GM23338 (cell line): ENCODE measurements around the gene RSL1D1. TPM values are rescaled to one million over a fixed set of nuclear protein-coding genes. Genes with fewer than 3 reads are reported as not detected.

Experiments used
- ATAC-seq: fragments of 200-7000 bp; cut with Tn5 transposase; 3 replicates; pipeline ENCODE4 v1.9.1; 2020
- DNase-seq: peaks from one replicate; pipeline ENCODE4 v3.0.0-alpha.2; 2015; ENCODE audit warnings: low spot score
- H2AFZ ChIP-seq: fragments of 200-600 bp; sonication (generic); 2 replicates; pipeline ENCODE4 v1.8.0; 2016; ENCODE audit warnings: antibody characterized with exemption, mild to moderate bottlenecking, moderate library complexity
- H3F3A ChIP-seq: fragments of 200-600 bp; sonication (generic); replicated peaks from 2 replicates; pipeline ENCODE4 v1.8.0; 2017; ENCODE audit warnings: antibody characterized with exemption, mixed run types, low read depth
- H3K27ac ChIP-seq: fragments of 200-600 bp; sonication (generic); 2 replicates; pipeline ENCODE4 v1.6.1; 2016; ENCODE audit warnings: low read depth
- H3K27me3 ChIP-seq: fragments of 200-600 bp; sonication (generic); 2 replicates; pipeline ENCODE4 v1.8.0; 2016; ENCODE audit warnings: mild to moderate bottlenecking, mixed run types, moderate library complexity; ENCODE audit not compliant: insufficient read depth
- H3K36me3 ChIP-seq: fragments of 200-600 bp; sonication (generic); 2 replicates; pipeline ENCODE4 v1.8.0; 2016; ENCODE audit warnings: mild to moderate bottlenecking; ENCODE audit not compliant: insufficient read depth
- H3K4me1 ChIP-seq: fragments of 200-600 bp; sonication (generic); 2 replicates; pipeline ENCODE4 v1.8.0; 2016; ENCODE audit warnings: mild to moderate bottlenecking, moderate library complexity; ENCODE audit not compliant: insufficient read depth
- H3K4me2 ChIP-seq: fragments of 200-600 bp; sonication (generic); 2 replicates; pipeline ENCODE4 v1.7.1; 2017; ENCODE audit warnings: mixed run types
- H3K4me3 ChIP-seq: fragments of 200-600 bp; sonication (generic); 2 replicates; pipeline ENCODE4 v1.6.1; 2016; ENCODE audit warnings: mixed run types
- H3K79me2 ChIP-seq: fragments of 200-600 bp; sonication (generic); replicated peaks from 2 replicates; pipeline ENCODE4 v1.8.0; 2017; ENCODE audit warnings: mild to moderate bottlenecking; ENCODE audit not compliant: insufficient read depth
- H3K9me2 ChIP-seq: fragments of 200-600 bp; sonication (generic); 2 replicates; pipeline ENCODE4 v1.8.0; 2017; ENCODE audit not compliant: insufficient read depth
- H4K20me1 ChIP-seq: fragments of 200-600 bp; sonication (generic); replicated peaks from 2 replicates; pipeline ENCODE4 v1.8.0; 2017; ENCODE audit warnings: mild to moderate bottlenecking; ENCODE audit not compliant: insufficient read depth
- H3K27ac Mint-ChIP-seq: 2 replicates; pipeline ENCODE4 v1.8.0; 2020; ENCODE audit warnings: inconsistent platforms, mild to moderate bottlenecking, moderate library complexity, mixed read lengths
- H3K27me3 Mint-ChIP-seq: 3 replicates; pipeline ENCODE4 v1.8.0; 2022; ENCODE audit warnings: low read depth, mild to moderate bottlenecking, moderate library complexity, mixed read lengths, inconsistent platforms; ENCODE audit not compliant: insufficient read depth, poor library complexity
- H3K36me3 Mint-ChIP-seq: 3 replicates; pipeline ENCODE4 v1.8.0; 2021; ENCODE audit warnings: low read depth, mild to moderate bottlenecking, inconsistent platforms, moderate library complexity, mixed read lengths
- H3K4me1 Mint-ChIP-seq: 3 replicates; pipeline ENCODE4 v1.8.0; 2020; ENCODE audit warnings: mild to moderate bottlenecking, inconsistent platforms, mixed read lengths
- H3K4me3 Mint-ChIP-seq: 3 replicates; pipeline ENCODE4 v1.8.0; 2021; ENCODE audit warnings: moderate library complexity, mild to moderate bottlenecking, inconsistent platforms, mixed read lengths
- H3K9me3 Mint-ChIP-seq: 3 replicates; pipeline ENCODE4 v1.8.0; 2020; ENCODE audit warnings: moderate library complexity, mild to moderate bottlenecking, inconsistent platforms, mixed read lengths
- ETS1 ChIP-seq: IDR thresholded peaks from 2 replicates; pipeline ENCODE4 v1.6.1; 2016; ENCODE audit warnings: antibody characterized with exemption
- EZH2 ChIP-seq: fragments of 200-600 bp; sonication (generic); IDR thresholded peaks from one replicate; pipeline ENCODE4 v1.8.0; 2017; ENCODE audit warnings: antibody characterized with exemption, mild to moderate bottlenecking, low read depth; ENCODE audit not compliant: unreplicated experiment
- EZH2phosphoT487 ChIP-seq: fragments of 200-600 bp; sonication (generic); IDR thresholded peaks from one replicate; pipeline ENCODE4 v1.8.1; 2018; ENCODE audit warnings: antibody characterized with exemption; ENCODE audit not compliant: unreplicated experiment
- JUNB ChIP-seq: IDR thresholded peaks from one replicate; pipeline ENCODE4 v1.6.1; 2016; ENCODE audit warnings: antibody characterized with exemption; ENCODE audit not compliant: unreplicated experiment
- NANOG ChIP-seq: IDR thresholded peaks from 2 replicates; pipeline ENCODE4 v1.6.1; 2016; ENCODE audit warnings: antibody characterized with exemption, borderline replicate concordance
- POLR2AphosphoS5 ChIP-seq: IDR thresholded peaks from 2 replicates; pipeline ENCODE4 v1.6.1; 2016; ENCODE audit warnings: antibody characterized with exemption, low read depth
- REST ChIP-seq: IDR thresholded peaks from one replicate; pipeline ENCODE4 v1.6.1; 2018; ENCODE audit warnings: antibody characterized with exemption; ENCODE audit not compliant: unreplicated experiment
- STAT1 ChIP-seq: IDR thresholded peaks from one replicate; pipeline ENCODE4 v1.6.1; 2016; ENCODE audit warnings: antibody characterized with exemption; ENCODE audit not compliant: unreplicated experiment
- ZNF114 ChIP-seq: fragments of 250-450 bp; sonication (Bioruptor Pico); IDR thresholded peaks from 2 replicates; pipeline ENCODE4 v1.5.0; 2020; ENCODE audit warnings: mild to moderate bottlenecking, moderate library complexity
- ZNF331 ChIP-seq: fragments of 250-450 bp; sonication (Bioruptor Pico); IDR thresholded peaks from 2 replicates; pipeline ENCODE4 v1.5.0; 2020; ENCODE audit warnings: low read depth, mild to moderate bottlenecking, moderate library complexity
- polyA plus RNA-seq: library from polyadenylated mRNA; unstranded; fragments of >200 nt; fragmentation: Nextera tagmentation; extraction: Ambion mirVana; gene quantifications from 2 replicates; pipeline ENCODE4 v1.2.1, GENCODE V29; 2016
- total RNA-seq: library from RNA; depleted of rRNA; stranded (reverse); fragments of >200 nt; shearing (Covaris generic); gene quantifications from 2 replicates; pipeline ENCODE4 v1.2.3, GENCODE V29; 2014
- TF ChIP-seq, protein P1 (sequence below), 2 experiments: fragments of 200-600 bp in 1 of 2; sonication (generic) in 1 of 2; conservative IDR thresholded peaks; 2 replicates each; pipeline versions ENCODE4 v1.5.1 to v1.6.1; 2016 to 2017; ENCODE audit warnings: antibody characterized with exemption in 2 of 2, low read depth in 2 of 2, mild to moderate bottlenecking in 2 of 2, moderate library complexity in 1 of 2

Gene RSL1D1
- total and polyA plus RNA-seq, 2 experiments from 2014 or later = 298 to 495 TPM

DNA sequence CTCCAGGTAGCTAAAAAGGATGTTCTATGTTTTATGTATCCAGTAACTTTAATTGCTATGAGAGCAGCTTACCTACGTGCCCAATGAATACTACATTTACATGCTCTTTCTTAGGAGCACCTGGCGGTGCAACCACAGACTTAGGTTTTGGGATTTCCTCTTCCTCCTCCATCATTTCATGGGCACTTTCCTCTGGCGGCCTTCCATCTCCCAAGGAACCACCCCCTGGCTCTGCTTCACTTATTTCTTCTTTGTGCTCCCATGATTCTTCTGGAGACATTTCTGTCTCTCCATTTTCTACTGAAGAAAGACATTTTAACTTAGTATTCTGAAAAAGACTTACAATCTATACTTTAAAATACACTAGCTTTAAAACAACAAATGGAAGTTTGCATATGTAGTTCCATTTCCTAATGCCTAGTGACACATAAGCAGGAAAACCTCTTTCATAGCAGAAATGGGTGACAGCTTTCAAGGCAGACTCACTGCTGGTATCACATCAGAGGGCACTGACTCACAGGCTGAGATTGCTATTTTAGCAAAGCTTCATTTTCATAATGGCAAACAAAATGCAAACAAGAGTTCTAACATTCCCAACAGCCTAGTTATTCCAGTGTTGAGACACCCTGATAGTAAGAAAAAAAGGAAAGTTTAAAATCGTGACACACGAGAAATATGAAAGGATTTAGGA, 45.3 kb upstream of the RSL1D1 start:
- DNase-seq = no peak
- Histone ChIP-seq H4K20me1 (peaks cover 56% of the 10 kb centered on the region), H3F3A (0 out of 2 replicates have a peak, but pooled peaks cover 3% of the 10 kb centered on the region), H3K4me1 (no peaks in the 10 kb centered on the region), H3K9me2 (no peaks in the 10 kb centered on the region), H3K27ac (peak overlapping the region; percentile 55; the same call in 1 of the 2 replicates), H3K36me3 (peaks cover 35% of the 10 kb centered on the region), H2AFZ (no peak overlapping the region), H3K79me2 (peaks cover 70% of the 10 kb centered on the region), H3K27me3 (no peaks in the 10 kb centered on the region), H3K4me2 (no peak overlapping the region), H3K4me3 (no peak overlapping the region)
- no peak for ATAC-seq
- H3K27me3 Mint-ChIP-seq = no peaks in the 10 kb centered on the region
- 0 out of 3 replicates have a peak, but pooled peaks cover 2% of the 10 kb centered on the region for H3K4me1 Mint-ChIP-seq
- H3K36me3 Mint-ChIP-seq = peaks cover 46% of the 10 kb centered on the region
- TF ChIP-seq, protein P1, sequence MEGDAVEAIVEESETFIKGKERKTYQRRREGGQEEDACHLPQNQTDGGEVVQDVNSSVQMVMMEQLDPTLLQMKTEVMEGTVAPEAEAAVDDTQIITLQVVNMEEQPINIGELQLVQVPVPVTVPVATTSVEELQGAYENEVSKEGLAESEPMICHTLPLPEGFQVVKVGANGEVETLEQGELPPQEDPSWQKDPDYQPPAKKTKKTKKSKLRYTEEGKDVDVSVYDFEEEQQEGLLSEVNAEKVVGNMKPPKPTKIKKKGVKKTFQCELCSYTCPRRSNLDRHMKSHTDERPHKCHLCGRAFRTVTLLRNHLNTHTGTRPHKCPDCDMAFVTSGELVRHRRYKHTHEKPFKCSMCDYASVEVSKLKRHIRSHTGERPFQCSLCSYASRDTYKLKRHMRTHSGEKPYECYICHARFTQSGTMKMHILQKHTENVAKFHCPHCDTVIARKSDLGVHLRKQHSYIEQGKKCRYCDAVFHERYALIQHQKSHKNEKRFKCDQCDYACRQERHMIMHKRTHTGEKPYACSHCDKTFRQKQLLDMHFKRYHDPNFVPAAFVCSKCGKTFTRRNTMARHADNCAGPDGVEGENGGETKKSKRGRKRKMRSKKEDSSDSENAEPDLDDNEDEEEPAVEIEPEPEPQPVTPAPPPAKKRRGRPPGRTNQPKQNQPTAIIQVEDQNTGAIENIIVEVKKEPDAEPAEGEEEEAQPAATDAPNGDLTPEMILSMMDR (conservative IDR thresholded peaks at IDR 0.05; ENCODE audit: low read depth in 2 of 2) = no peak
- no peaks in the 10 kb centered on the region for H3K9me3 Mint-ChIP-seq
- no peak overlapping the region for H3K27ac Mint-ChIP-seq
- no peak overlapping the region for H3K4me3 Mint-ChIP-seq

GRCh38 chr16:11893571-11893970, 42.2 kb upstream of the RSL1D1 start:
- peaks cover 72% of the 10 kb centered on the region for H3K36me3 Mint-ChIP-seq
- TF ChIP-seq ETS1 = no peak
- no peak for TF ChIP-seq ZNF331 (CRISPR knock-in tag)
- no peak for TF ChIP-seq ZNF114 (CRISPR knock-in tag)
- TF ChIP-seq, protein P1 (conservative IDR thresholded peaks at IDR 0.05; ENCODE audit: low read depth in 2 of 2) = no peak
- TF ChIP-seq POLR2AphosphoS5 = no peak
- TF ChIP-seq JUNB = no peak
- TF ChIP-seq EZH2 = no peak
- TF ChIP-seq NANOG = no peak
- no peak for TF ChIP-seq STAT1
- no peak for TF ChIP-seq REST
- TF ChIP-seq EZH2phosphoT487 = no peak

More at GRCh38 chr16:11893571-11893970, 42.2 kb upstream of the RSL1D1 start:
- Histone ChIP-seq H3K9me2 (no peaks in the 10 kb centered on the region), H3K27me3 (no peaks in the 10 kb centered on the region), H3K4me2 (no peak overlapping the region), H3F3A (0 out of 2 replicates have a peak, but pooled peaks cover 3% of the 10 kb centered on the region), H4K20me1 (peaks cover 34% of the 10 kb centered on the region), H3K4me1 (no peaks in the 10 kb centered on the region), H3K36me3 (peaks cover 46% of the 10 kb centered on the region), H2AFZ (no peak overlapping the region), H3K4me3 (no peak overlapping the region), H3K27ac (no peak overlapping the region), H3K79me2 (peaks cover 39% of the 10 kb centered on the region)
- DNase-seq = no peak
- Mint-ChIP-seq H3K9me3 (no peaks in the 10 kb centered on the region), H3K27me3 (no peaks in the 10 kb centered on the region), H3K27ac (no peak overlapping the region), H3K4me3 (no peak overlapping the region), H3K4me1 (no peaks in the 10 kb centered on the region)
- no peak for ATAC-seq
